ENCODE results near the gene C17orf100. TPM values are rescaled to one million over a fixed set of nuclear protein-coding genes. Genes with fewer than 3 reads are reported as not detected.

C17orf100 gene
- total and polyA plus RNA-seq, 10 donors: 1.1 to 4.7 (median 2.5) TPM

DNA sequence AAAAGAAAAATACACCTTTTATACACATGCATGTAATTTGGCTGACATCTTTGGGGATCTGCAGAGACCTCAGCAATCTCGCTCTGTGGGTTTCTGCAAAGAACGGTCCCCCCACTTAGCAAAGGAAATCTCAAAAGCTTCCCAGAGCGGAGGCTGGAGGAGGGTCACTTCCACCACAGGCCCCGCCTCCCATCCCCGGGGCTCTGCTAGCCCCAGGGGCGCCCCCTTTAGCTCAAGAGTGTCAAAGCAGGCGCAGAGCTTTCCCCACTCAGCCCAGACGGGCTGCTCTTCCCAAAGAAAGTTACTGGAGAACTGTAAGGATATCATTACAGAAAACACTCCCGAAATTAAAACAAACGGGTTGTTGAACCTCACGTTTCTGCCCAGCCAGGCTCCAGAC, 50.2 kb downstream of the C17orf100 start:
- TF ChIP-seq, protein P1, sequence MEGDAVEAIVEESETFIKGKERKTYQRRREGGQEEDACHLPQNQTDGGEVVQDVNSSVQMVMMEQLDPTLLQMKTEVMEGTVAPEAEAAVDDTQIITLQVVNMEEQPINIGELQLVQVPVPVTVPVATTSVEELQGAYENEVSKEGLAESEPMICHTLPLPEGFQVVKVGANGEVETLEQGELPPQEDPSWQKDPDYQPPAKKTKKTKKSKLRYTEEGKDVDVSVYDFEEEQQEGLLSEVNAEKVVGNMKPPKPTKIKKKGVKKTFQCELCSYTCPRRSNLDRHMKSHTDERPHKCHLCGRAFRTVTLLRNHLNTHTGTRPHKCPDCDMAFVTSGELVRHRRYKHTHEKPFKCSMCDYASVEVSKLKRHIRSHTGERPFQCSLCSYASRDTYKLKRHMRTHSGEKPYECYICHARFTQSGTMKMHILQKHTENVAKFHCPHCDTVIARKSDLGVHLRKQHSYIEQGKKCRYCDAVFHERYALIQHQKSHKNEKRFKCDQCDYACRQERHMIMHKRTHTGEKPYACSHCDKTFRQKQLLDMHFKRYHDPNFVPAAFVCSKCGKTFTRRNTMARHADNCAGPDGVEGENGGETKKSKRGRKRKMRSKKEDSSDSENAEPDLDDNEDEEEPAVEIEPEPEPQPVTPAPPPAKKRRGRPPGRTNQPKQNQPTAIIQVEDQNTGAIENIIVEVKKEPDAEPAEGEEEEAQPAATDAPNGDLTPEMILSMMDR (IDR thresholded peaks at IDR 0.05 in 8 of 11, conservative IDR thresholded peaks at IDR 0.05 in 3 of 11): peak in 5 of 11 experiments; percentile 46 to 57 (median 53)
- no peak for TF ChIP-seq POLR2AphosphoS5 (IDR thresholded peaks at IDR 0.05)
- Histone ChIP-seq H3K27me3 (replicated peaks in 1 of 7) (peaks cover 0 to 36% (median 0%) of the 10 kb centered on the region in 7 donors), H3K36me3 (no peaks in the 10 kb centered on the region), H3K4me1 (peaks cover 0 to 8% (median 3%) of the 10 kb centered on the region in 6 donors), H3K9me3 (no peaks in the 10 kb centered on the region), H3K27ac (no peak overlapping the region), H3K4me3 (no peak overlapping the region)
- DNase-seq: no peak
- WGBS, 5 donors: 13 to 21% (median 14%) methylated on average over 11 of the region's 11 CpGs
- intact Hi-C loops (cut with DNase I; ENCODE audit: low total_unique reads): no loop called here

DNA sequence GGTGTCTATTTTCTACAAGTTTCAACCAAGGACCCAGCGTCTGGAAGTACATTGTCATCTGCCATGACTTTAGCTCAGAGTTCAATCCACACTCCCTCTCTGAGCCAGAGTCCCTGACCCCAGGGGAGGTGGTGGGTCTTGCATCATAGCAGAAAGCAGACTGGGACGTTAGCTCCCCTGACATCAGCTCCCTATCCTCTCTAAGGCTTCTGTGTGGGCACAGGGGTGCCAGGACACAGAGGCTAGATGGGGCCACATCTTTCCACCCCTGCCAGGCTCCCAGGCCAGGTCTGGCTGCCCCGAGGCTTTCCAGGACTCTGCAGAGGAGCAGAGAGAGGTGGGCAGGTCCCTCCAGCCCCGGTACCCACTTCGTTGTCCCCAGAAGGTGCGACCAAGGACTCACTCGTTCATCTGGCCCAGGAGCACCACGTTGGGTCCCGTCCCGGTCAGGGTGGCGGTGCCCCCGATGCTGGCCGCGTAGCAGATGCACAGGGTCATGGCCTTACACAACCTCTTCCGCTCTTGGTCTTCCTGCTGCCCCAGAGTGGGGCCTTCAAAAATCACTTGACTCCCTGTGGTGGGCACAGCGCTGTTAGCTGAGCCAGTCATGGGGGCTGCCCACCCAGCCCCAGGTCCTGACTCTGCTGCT, 51.1 kb downstream of the C17orf100 start:
- H3K27ac ChIP-seq: no peak overlapping the region
- intact Hi-C loops (cut with DNase I; ENCODE audit: low total_unique reads): no loop called here
- no peak overlapping the region for H3K4me3 ChIP-seq
- no peaks in the 10 kb centered on the region for H3K36me3 ChIP-seq
- no peaks in the 10 kb centered on the region for H3K9me3 ChIP-seq
- peaks cover 0 to 8% (median 3%) of the 10 kb centered on the region in 6 donors for H3K4me1 ChIP-seq
- DNase-seq: no peak
- TF ChIP-seq POLR2AphosphoS5 (IDR thresholded peaks at IDR 0.05) (no peak), POLR2A (IDR thresholded peaks at IDR 0.05) (no peak)
- TF ChIP-seq, protein P1 (IDR thresholded peaks at IDR 0.05 in 8 of 11, conservative IDR thresholded peaks at IDR 0.05 in 3 of 11): no peak
- peaks cover 0 to 45% (median 0%) of the 10 kb centered on the region in 7 donors for H3K27me3 ChIP-seq (replicated peaks in 1 of 7)
- 79 to 92% (median 88%) methylated on average over 4 to 16 of the region's 16 CpGs for WGBS, 5 donors

Small RNA genes within 50 kb of the gene (microRNA-seq; reads per million reads assigned to microRNA genes)
- gene MIR4520-1 (0 reads per million in 3 donors), gene MIR4520-2 (0 reads per million in 3 donors)

Small RNA genes within 50 kb of the gene (small RNA-seq; reads per million reads assigned to genes)
- gene MIR4520-1: 0 to 0.21 (median 0.07) reads per million in 4 donors

Other genes starting within 250 kb of the C17orf100 start
- gene AIPL1, start 216.6 kb upstream of the C17orf100 start, total RNA-seq: under 1 TPM in 4 of 7 donors, not detected in 3; 0.17 to 0.34 (median 0.29) TPM
- under 1 TPM in 2 of 3 donors, not detected in 1; 0.10 to 0.24 TPM for gene AIPL1, start 216.6 kb upstream of the C17orf100 start, polyA plus RNA-seq
- 10 to 100 TPM in 1 of 7 donors, 1 to 10 TPM in 6; 1.8 to 11.6 (median 3.9) TPM for gene PIMREG, start 207.3 kb upstream of the C17orf100 start, total RNA-seq
- 1 to 10 TPM; 1.3 to 4.0 (median 1.6) TPM for gene PIMREG, start 207.3 kb upstream of the C17orf100 start, polyA plus RNA-seq
- 100 to 1,000 TPM in 6 of 7 donors, 10 to 100 TPM in 1; 51.9 to 215 (median 140) TPM for gene PITPNM3, start 95.2 kb upstream of the C17orf100 start, total RNA-seq
- gene PITPNM3, start 95.2 kb upstream of the C17orf100 start, polyA plus RNA-seq: 10 to 100 TPM in 1 of 3 donors, 1 to 10 TPM in 2; 5.4 to 63.3 (median 9.1) TPM
- 10 to 100 TPM; 13.1 to 21.8 (median 18.9) TPM for gene KIAA0753, start 11.1 kb upstream of the C17orf100 start, total RNA-seq
- 1 to 10 TPM; 4.2 to 9.5 (median 5.6) TPM for gene KIAA0753, start 11.1 kb upstream of the C17orf100 start, polyA plus RNA-seq
- gene TXNDC17, start 10.7 kb upstream of the C17orf100 start, total RNA-seq: 100 to 1,000 TPM in 2 of 7 donors, 10 to 100 TPM in 5; 38.8 to 114 (median 76.2) TPM
- 100 to 1,000 TPM in 2 of 3 donors, 10 to 100 TPM in 1; 90.5 to 215 (median 140) TPM for gene TXNDC17, start 10.7 kb upstream of the C17orf100 start, polyA plus RNA-seq
- 10 to 100 TPM in 6 of 7 donors, 1 to 10 TPM in 1; 6.0 to 18.2 (median 16.1) TPM for gene MED31, start 157 bp upstream of the C17orf100 start, total RNA-seq
- 10 to 100 TPM; 17.3 to 28.9 (median 17.5) TPM for gene MED31, start 157 bp upstream of the C17orf100 start, polyA plus RNA-seq
- gene SLC13A5, start 61.6 kb downstream of the C17orf100 start, total RNA-seq: 10 to 100 TPM in 2 of 7 donors, 1 to 10 TPM in 5; 1.3 to 18.4 (median 7.0) TPM
- gene SLC13A5, start 61.6 kb downstream of the C17orf100 start, polyA plus RNA-seq: 1 to 10 TPM; 1.0 to 2.8 (median 1.3) TPM
- 100 to 1,000 TPM in 5 of 7 donors, 10 to 100 TPM in 2; 69.0 to 176 (median 117) TPM for gene XAF1, start 104.3 kb downstream of the C17orf100 start, total RNA-seq
- gene XAF1, start 104.3 kb downstream of the C17orf100 start, polyA plus RNA-seq: 10 to 100 TPM; 26.4 to 61.6 (median 31.4) TPM
- under 1 TPM in 2 of 7 donors, not detected in 5; 0.70 to 0.75 TPM for gene FBXO39, start 124.5 kb downstream of the C17orf100 start, total RNA-seq
- under 1 TPM in 2 of 3 donors, not detected in 1; 0.26 to 0.27 TPM for gene FBXO39, start 124.5 kb downstream of the C17orf100 start, polyA plus RNA-seq
- gene TEKT1, start 180.0 kb downstream of the C17orf100 start, total RNA-seq: not detected
- gene TEKT1, start 180.0 kb downstream of the C17orf100 start, polyA plus RNA-seq: not detected

All from spleen (tissue), 11 donors.